ENCODE results near the gene REV1. TPM values are rescaled to one million over a fixed set of nuclear protein-coding genes. Genes with fewer than 3 reads are reported as not detected.

The REV1 gene
- total RNA-seq, 2 donors from 2014 or later: 22.3 to 26.4 TPM

DNA sequence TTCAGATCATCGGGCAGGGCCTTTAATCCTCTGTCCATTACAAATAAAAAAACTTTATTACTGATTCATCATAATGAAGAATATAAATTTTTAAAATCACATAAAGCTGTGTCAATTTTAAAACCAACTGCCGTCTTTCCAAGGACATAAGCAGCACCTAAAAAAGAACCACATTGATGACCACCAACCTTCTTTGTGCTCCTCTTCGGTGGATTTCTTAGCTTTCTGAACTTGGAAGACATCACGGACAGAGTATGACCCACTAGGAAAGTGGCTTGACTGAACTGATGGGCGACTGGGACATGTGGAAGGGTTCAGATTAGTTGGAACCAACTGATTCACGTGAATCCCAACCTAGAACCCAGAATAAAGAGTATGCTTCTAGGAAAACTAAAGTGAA is 83.7 kb downstream of the REV1 start:
- DNase-seq (ENCODE audit: low spot score): no peak
- Histone ChIP-seq H3K4me1 (peaks cover 0 to 27% of the 10 kb centered on the region in 2 donors), H3K36me3 (peaks cover 68% of the 10 kb centered on the region), H3K27ac (peak overlapping the region in 1 of 2 donors; percentile 79), H3K9me3 (no peaks in the 10 kb centered on the region), H3K27me3 (no peaks in the 10 kb centered on the region), H3K4me3 (no peak overlapping the region)
- TF ChIP-seq, protein P1, sequence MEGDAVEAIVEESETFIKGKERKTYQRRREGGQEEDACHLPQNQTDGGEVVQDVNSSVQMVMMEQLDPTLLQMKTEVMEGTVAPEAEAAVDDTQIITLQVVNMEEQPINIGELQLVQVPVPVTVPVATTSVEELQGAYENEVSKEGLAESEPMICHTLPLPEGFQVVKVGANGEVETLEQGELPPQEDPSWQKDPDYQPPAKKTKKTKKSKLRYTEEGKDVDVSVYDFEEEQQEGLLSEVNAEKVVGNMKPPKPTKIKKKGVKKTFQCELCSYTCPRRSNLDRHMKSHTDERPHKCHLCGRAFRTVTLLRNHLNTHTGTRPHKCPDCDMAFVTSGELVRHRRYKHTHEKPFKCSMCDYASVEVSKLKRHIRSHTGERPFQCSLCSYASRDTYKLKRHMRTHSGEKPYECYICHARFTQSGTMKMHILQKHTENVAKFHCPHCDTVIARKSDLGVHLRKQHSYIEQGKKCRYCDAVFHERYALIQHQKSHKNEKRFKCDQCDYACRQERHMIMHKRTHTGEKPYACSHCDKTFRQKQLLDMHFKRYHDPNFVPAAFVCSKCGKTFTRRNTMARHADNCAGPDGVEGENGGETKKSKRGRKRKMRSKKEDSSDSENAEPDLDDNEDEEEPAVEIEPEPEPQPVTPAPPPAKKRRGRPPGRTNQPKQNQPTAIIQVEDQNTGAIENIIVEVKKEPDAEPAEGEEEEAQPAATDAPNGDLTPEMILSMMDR (IDR thresholded peaks at IDR 0.05): no peak

DNA sequence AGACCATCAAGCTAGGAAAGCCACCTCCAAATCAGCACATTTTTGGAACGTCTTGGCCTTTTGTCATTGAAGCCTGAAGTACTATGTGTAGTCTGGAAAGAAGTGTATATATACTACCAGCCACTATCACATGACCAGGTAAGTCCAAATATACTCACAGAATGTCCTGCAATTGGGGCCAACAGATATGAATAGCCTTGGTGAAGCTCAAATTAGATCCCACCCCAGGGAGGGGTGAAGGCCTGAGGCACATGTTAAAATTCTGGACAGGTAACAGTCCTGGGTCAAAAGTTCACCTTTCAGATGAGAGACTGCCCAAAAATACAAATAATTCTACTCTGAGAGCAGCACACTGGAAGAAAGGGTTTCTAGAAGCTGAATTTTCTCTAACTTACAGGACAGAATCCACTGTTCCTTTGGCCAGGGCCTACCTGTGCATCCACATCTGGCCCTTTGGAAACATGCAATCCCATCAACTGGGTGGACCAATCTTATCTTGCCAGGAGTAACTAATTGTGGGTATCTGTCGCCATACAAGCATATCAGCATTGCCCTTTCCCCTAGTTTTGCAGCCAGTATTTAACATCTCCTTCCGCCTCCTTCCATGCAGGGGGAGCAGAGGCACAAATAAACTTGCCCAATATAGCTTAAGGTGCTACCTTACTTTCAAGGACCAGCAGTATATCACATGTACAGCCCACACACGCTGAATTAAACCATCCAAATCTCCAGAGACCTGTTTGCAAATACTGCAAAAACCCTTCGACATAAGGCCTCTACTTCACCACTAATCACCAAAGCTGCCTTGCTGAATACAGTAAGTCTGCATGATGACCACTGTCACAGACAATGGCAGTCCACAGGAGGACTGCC is 84.8 kb downstream of the REV1 start:
- Histone ChIP-seq H3K27me3 (no peaks in the 10 kb centered on the region), H3K36me3 (peaks cover 68% of the 10 kb centered on the region), H3K4me1 (peaks cover 0 to 28% of the 10 kb centered on the region in 2 donors), H3K4me3 (no peak overlapping the region), H3K9me3 (no peaks in the 10 kb centered on the region), H3K27ac (peak overlapping the region; percentile 9 to 79)
- TF ChIP-seq, protein P1 (IDR thresholded peaks at IDR 0.05): no peak
- no peak for DNase-seq (ENCODE audit: low spot score)

DNA sequence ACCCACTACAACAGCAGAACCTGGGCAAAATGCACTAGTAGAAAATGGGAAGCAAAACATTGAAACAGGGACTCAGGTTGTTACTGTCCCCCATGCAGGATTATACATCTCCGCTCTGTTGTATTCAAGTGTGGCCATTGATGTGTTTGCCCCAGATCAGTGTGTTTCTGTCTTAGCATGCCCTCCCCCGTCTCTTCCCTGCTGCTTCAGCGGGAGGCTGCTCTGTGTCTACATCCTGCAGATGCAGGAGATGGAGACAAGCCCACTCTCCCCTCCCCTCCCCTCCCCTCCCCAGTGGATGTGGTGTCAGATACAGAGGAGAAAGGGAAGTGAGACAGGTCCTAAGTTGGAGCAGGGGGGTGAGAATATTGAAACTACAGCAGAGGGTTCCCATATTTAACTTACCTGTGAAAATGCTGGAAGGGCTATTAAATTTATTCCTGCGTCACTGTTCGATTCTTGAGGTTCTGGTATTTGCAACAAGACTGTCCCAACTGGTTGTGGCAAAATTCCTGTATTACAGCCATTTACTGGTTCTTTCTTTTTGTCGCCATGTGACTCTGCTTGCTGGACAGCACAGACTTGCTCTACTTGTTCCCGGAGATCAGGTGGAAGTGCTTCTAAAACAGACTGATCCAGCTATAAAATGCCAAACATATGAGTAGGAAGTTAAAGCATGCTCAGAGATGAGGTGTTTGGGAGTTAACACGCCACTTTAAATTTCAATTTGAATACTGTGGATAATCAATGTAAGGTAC is 85.6 kb downstream of the REV1 start:
- Histone ChIP-seq H3K36me3 (peaks cover 72% of the 10 kb centered on the region), H3K4me3 (no peak overlapping the region), H3K4me1 (peaks cover 0 to 34% of the 10 kb centered on the region in 2 donors), H3K27me3 (no peaks in the 10 kb centered on the region), H3K27ac (peak overlapping the region; percentile 9 to 79), H3K9me3 (no peaks in the 10 kb centered on the region)
- no peak for DNase-seq (ENCODE audit: low spot score)
- TF ChIP-seq, protein P1 (IDR thresholded peaks at IDR 0.05): no peak

DNA sequence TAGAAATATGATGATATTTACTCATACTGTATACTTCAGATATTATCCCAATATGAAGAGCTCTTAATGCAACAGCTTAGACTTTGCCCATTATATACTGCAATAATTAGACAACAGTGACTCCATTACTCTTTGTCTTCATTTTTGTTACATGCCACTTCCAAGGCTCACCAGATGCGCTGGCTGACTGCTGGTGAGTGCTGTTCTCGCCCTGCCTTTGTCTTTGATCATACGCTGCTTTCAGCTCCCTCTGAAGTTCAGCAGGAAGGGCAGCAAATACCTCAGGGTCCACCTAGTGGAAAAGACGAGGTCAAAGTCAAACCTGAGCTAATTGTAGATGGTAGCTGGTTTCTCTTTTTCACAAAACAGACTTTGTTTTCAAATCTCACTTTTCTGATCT is 86.3 kb downstream of the REV1 start:
- H3K4me3 ChIP-seq: no peak overlapping the region
- TF ChIP-seq, protein P1 (IDR thresholded peaks at IDR 0.05): no peak
- peak overlapping the region; percentile 9 to 79 for H3K27ac ChIP-seq
- H3K36me3 ChIP-seq: peaks cover 76% of the 10 kb centered on the region
- H3K4me1 ChIP-seq: peaks cover 0 to 34% of the 10 kb centered on the region in 2 donors
- no peaks in the 10 kb centered on the region for H3K27me3 ChIP-seq
- no peaks in the 10 kb centered on the region for H3K9me3 ChIP-seq
- DNase-seq (ENCODE audit: low spot score): no peak

DNA sequence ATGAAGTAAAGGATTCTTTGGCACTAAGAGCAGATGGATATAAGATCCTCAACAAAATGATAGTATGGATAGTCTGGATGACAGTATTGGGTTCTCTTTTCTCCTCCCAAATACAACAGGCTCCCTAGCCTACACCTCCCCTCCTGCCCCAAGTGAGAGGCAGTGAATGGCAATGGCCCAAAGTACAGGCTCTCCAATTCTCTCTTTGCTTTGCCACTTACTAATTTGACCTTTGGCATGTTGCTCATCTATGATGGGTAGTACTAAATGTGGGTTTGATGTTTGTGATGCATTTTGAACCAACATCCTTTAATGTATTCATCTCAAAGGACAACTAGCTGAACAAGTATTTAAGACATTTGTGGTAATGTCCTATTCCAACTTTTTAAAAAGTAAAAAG is 86.7 kb downstream of the REV1 start:
- peaks cover 80% of the 10 kb centered on the region for H3K36me3 ChIP-seq
- TF ChIP-seq, protein P1 (IDR thresholded peaks at IDR 0.05): no peak
- H3K9me3 ChIP-seq: no peaks in the 10 kb centered on the region
- peaks cover 0 to 37% of the 10 kb centered on the region in 2 donors for H3K4me1 ChIP-seq
- no peak overlapping the region for H3K4me3 ChIP-seq
- H3K27ac ChIP-seq: peak overlapping the region; percentile 9 to 79
- no peak for DNase-seq (ENCODE audit: low spot score)
- H3K27me3 ChIP-seq: no peaks in the 10 kb centered on the region
